ENCODE data around the gene ADGRG2. TPM values are rescaled to one million over a fixed set of nuclear protein-coding genes. Genes with fewer than 3 reads are reported as not detected.

Gene ADGRG2
- under 1 TPM; 0.34 to 0.70 (median 0.51) TPM for total RNA-seq
- 0.59 TPM for polyA plus RNA-seq
- long read RNA-seq, donor 1, partial matches to known transcripts, result 0 of 2 reads
- long read RNA-seq, donor 1, other reads (novel, unspliced or antisense), result 2 of 2 reads
- long read RNA-seq, donor 2, result 0 reads
- long read RNA-seq, donor 3, partial matches to known transcripts, result 1 of 2 reads
- long read RNA-seq, donor 3, other reads (novel, unspliced or antisense), result 1 of 2 reads
- long read RNA-seq, donor 4, result 0 reads

DNA sequence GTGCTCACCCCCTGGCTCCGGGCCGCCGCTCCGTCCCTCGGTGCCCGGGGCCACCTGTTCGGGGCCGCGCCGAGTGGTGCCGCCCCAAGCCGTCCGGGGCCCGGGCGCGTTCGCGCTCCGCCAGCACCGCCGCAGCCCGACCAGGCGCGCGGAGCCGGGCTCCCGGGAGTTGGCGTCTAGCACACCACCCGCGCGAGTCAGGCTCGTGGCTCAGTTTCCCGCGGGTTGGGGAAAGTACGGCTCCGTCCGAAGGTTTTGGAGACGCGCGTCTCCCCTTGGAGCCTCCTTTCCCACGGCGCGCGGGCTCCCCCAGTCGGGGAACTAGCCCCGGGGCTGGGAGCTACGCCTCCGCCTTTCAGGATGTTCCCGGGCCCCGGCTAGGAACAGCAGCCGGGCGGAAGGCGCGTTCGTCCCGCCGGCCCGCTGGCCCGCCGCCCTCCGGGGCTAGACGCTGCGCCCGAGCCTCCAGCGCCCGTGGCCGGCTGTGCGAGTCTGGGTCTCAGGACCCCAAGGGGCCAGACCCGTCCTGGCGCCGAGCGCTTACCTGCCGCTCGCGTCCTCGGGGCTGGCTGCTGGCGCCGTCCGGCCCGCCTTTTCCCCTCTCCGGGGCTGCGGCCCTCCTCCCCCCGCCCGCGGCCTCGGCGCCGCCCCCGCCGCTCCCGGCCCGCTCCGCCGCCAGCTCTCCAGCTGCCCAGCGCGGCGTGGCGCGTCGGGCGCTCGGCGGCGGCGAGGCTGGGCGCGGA, at the start of gene ADGRG2:
TSS of gene ADGRG2 (minus strand) at position 571 of the 743 bp plus-strand sequence. CDS start 53,634 bp downstream, outside the sequence.
- Histone ChIP-seq H3K27ac (ENCODE audit: low read length) (no peak within 1 kb of the TSS), H3K27me3 (ENCODE audit: control insufficient read depth, insufficient read depth) (no peaks in the 10 kb centered on the region), H3K4me1 (ENCODE audit: control insufficient read depth, insufficient read depth, low read length) (no peaks in the 10 kb centered on the region), H3K9me3 (ENCODE audit: control insufficient read depth, low read length) (no peaks in the 10 kb centered on the region), H3K4me3 (ENCODE audit: low read length) (peak within 1 kb of the TSS; percentile 68)
- DNase-seq, result peak; percentile 56 to 80 (median 75)
- WGBS, result under 1% methylated on average over 80 of the region's 107 CpGs
- ATAC-seq, result peak; percentile 83
- intact Hi-C loops (cut with DNase I), result no loop called here

DNA sequence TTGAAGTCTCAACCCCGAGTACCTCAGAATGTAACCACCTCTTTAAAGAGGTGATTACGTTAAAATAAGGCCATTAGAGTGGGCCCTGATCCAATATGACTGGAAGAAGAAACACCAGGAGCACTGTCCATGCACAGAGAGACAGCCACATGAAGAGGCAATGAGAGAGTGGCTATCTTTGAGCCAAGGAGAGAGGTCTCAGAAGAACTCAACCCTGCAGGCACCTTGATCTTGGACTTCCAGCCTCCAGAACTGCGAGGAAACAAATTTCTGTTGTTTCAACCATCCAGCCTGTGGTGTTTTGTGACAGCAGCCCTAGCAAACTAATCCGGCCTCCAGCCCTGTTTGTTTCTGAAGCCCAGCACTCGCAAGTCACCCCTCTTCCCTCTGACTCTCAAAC, 46.3 kb upstream of the ADGRG2 start:
- WGBS, result 86% methylated on average over 5 of the region's 5 CpGs
- DNase-seq (no peak), ATAC-seq (no peak)
- Histone ChIP-seq H3K27ac (ENCODE audit: low read length) (no peak overlapping the region), H3K9me3 (ENCODE audit: control insufficient read depth, low read length) (no peaks in the 10 kb centered on the region), H3K27me3 (ENCODE audit: control insufficient read depth, insufficient read depth) (no peaks in the 10 kb centered on the region), H3K4me3 (ENCODE audit: low read length) (no peak overlapping the region), H3K4me1 (ENCODE audit: control insufficient read depth, insufficient read depth, low read length) (no peaks in the 10 kb centered on the region)
- intact Hi-C loops (cut with DNase I), result no loop called here

- Histone ChIP-seq H3K27me3 (ENCODE audit: control insufficient read depth, insufficient read depth) (no peaks in the 10 kb centered on the region), H3K27ac (ENCODE audit: low read length) (no peak overlapping the region), H3K4me1 (ENCODE audit: control insufficient read depth, insufficient read depth, low read length) (no peaks in the 10 kb centered on the region), H3K4me3 (ENCODE audit: low read length) (no peak overlapping the region), H3K9me3 (ENCODE audit: control insufficient read depth, low read length) (no peaks in the 10 kb centered on the region)
- intact Hi-C loops (cut with DNase I), result no loop called here
- DNase-seq (no peak), ATAC-seq (no peak)
- WGBS, result 72% methylated on average over 8 of the region's 8 CpGs
These were observed 40.6 kb upstream of the ADGRG2 start for GRCh38 chrX:19162851-19163250.

GRCh38 chrX:19156186-19156585, 33.9 kb upstream of the ADGRG2 start:
- ATAC-seq, result peak in 1 of 2 donors; percentile 31
- H3K4me1 ChIP-seq (ENCODE audit: control insufficient read depth, insufficient read depth, low read length), result no peaks in the 10 kb centered on the region
- WGBS, result 42% methylated on average over 4 of the region's 4 CpGs

DNA sequence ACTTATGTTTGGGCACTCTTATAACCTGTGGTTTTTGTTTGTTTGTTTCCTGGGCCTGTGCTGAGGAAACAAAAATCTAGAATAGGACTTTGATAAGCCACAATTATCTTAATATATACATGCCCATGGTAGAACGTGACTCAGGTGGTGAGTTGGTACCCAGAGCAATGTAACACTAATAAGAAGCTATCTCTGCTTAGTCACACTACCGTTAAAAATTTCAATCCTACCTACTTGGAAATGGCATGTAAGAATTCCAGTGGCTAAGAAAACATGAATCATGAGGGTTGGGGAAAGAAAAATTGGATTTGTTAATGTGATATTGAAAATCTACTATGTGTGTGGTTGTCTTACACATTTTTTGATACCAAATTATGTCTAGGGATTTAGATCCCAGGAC, 30.5 kb upstream of the ADGRG2 start:
- no peaks in the 10 kb centered on the region for H3K9me3 ChIP-seq (ENCODE audit: control insufficient read depth, low read length)
- no peak overlapping the region for H3K4me3 ChIP-seq (ENCODE audit: low read length)
- DNase-seq (no peak), ATAC-seq (no peak)
- no peaks in the 10 kb centered on the region for H3K4me1 ChIP-seq (ENCODE audit: control insufficient read depth, insufficient read depth, low read length)
- 81% methylated on average over 2 of the region's 2 CpGs for WGBS
- intact Hi-C loops (cut with DNase I), result no loop called here
- no peaks in the 10 kb centered on the region for H3K27me3 ChIP-seq (ENCODE audit: control insufficient read depth, insufficient read depth)
- H3K27ac ChIP-seq (ENCODE audit: low read length), result no peak overlapping the region

More at GRCh38 chrX:19156186-19156585, 33.9 kb upstream of the ADGRG2 start:
- intact Hi-C loops (cut with DNase I), result no loop called here
- H3K4me3 ChIP-seq (ENCODE audit: low read length), result no peak overlapping the region
- H3K9me3 ChIP-seq (ENCODE audit: control insufficient read depth, low read length), result no peaks in the 10 kb centered on the region
- H3K27me3 ChIP-seq (ENCODE audit: control insufficient read depth, insufficient read depth), result no peaks in the 10 kb centered on the region
- no peak for DNase-seq
- H3K27ac ChIP-seq (ENCODE audit: low read length), result no peak overlapping the region

DNA sequence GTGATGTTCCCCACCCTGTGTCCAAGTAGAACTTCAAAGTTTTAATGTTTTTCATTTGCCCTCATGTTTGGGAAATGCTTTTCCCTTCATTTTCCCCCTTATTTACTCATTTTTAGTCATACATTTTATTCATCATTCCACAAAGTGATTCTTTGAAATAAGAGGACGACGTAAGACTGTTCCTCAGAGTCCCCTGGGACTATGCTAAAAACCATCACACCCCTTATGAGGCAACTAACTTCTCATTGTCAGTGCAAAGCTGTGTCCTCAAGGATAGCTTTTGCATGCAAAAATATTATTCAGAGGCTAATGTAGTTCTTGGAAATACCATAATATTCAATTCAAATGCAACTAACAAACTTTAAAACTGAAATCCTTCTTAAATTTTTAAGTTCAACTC, 14.8 kb upstream of the ADGRG2 start:
- no peak for ATAC-seq
- no peaks in the 10 kb centered on the region for H3K9me3 ChIP-seq (ENCODE audit: control insufficient read depth, low read length)
- no peaks in the 10 kb centered on the region for H3K4me1 ChIP-seq (ENCODE audit: control insufficient read depth, insufficient read depth, low read length)
- H3K4me3 ChIP-seq (ENCODE audit: low read length), result no peak overlapping the region
- DNase-seq, result no peak
- H3K27ac ChIP-seq (ENCODE audit: low read length), result no peak overlapping the region
- 56% methylated on average over 2 of the region's 2 CpGs for WGBS
- intact Hi-C loops (cut with DNase I), result no loop called here
- H3K27me3 ChIP-seq (ENCODE audit: control insufficient read depth, insufficient read depth), result no peaks in the 10 kb centered on the region

- ATAC-seq (no peak), DNase-seq (no peak)
- intact Hi-C loops (cut with DNase I), result no loop called here
- no peaks in the 10 kb centered on the region for H3K4me1 ChIP-seq (ENCODE audit: control insufficient read depth, insufficient read depth, low read length)
- no peaks in the 10 kb centered on the region for H3K9me3 ChIP-seq (ENCODE audit: control insufficient read depth, low read length)
- 75% methylated on average over 5 of the region's 5 CpGs for WGBS
- no peak overlapping the region for H3K27ac ChIP-seq (ENCODE audit: low read length)
- H3K27me3 ChIP-seq (ENCODE audit: control insufficient read depth, insufficient read depth), result no peaks in the 10 kb centered on the region
- H3K4me3 ChIP-seq (ENCODE audit: low read length), result no peak overlapping the region
These were observed 11.5 kb upstream of the ADGRG2 start for GRCh38 chrX:19133784-19134183.

DNA sequence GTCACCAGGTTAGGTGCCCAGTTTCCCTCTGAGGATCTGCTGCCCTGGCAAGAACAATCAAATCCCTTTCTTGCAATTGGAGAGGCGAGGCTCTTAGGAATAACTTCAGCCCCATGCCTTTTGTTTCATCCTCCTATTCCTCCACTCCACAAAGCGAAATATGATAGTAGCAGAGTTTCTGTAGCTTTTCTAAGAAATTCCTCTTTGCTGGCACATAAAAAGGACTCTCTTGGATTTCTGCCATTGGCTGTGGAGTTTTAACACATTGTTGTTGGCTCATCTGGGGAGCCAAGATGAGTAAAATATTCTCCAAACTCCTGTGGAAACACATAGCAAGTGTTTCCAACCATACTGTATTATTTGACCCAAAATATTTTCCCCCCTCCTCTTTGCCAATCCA, 11.0 kb upstream of the ADGRG2 start:
- no peaks in the 10 kb centered on the region for H3K4me1 ChIP-seq (ENCODE audit: control insufficient read depth, insufficient read depth, low read length)
- ATAC-seq, result no peak
- WGBS, result 57% methylated on average over 2 of the region's 2 CpGs

GRCh38 chrX:19130628-19131027, 8.4 kb upstream of the ADGRG2 start:
- H3K4me3 ChIP-seq (ENCODE audit: low read length), result no peak overlapping the region
- no peak for ATAC-seq
- WGBS, result 93% methylated on average over 4 of the region's 4 CpGs

More for the DNA sequence above, 11.0 kb upstream of the ADGRG2 start:
- Histone ChIP-seq H3K4me3 (ENCODE audit: low read length) (no peak overlapping the region), H3K9me3 (ENCODE audit: control insufficient read depth, low read length) (no peaks in the 10 kb centered on the region), H3K27me3 (ENCODE audit: control insufficient read depth, insufficient read depth) (no peaks in the 10 kb centered on the region), H3K27ac (ENCODE audit: low read length) (no peak overlapping the region)
- DNase-seq, result no peak
- intact Hi-C loops (cut with DNase I), result no loop called here

GRCh38 chrX:19129694-19130093, 7.4 kb upstream of the ADGRG2 start:
- Histone ChIP-seq H3K4me3 (ENCODE audit: low read length) (no peak overlapping the region), H3K27ac (ENCODE audit: low read length) (no peak overlapping the region), H3K27me3 (ENCODE audit: control insufficient read depth, insufficient read depth) (no peaks in the 10 kb centered on the region), H3K9me3 (ENCODE audit: control insufficient read depth, low read length) (no peaks in the 10 kb centered on the region), H3K4me1 (ENCODE audit: control insufficient read depth, insufficient read depth, low read length) (no peaks in the 10 kb centered on the region)
- intact Hi-C loops (cut with DNase I), result no loop called here
- 97% methylated on average over 3 of the region's 3 CpGs for WGBS
- ATAC-seq, result no peak
- no peak for DNase-seq

More at GRCh38 chrX:19130628-19131027, 8.4 kb upstream of the ADGRG2 start:
- H3K9me3 ChIP-seq (ENCODE audit: control insufficient read depth, low read length), result no peaks in the 10 kb centered on the region
- DNase-seq, result no peak
- intact Hi-C loops (cut with DNase I), result no loop called here
- H3K27ac ChIP-seq (ENCODE audit: low read length), result no peak overlapping the region
- H3K4me1 ChIP-seq (ENCODE audit: control insufficient read depth, insufficient read depth, low read length), result no peaks in the 10 kb centered on the region
- H3K27me3 ChIP-seq (ENCODE audit: control insufficient read depth, insufficient read depth), result no peaks in the 10 kb centered on the region

GRCh38 chrX:19127649-19128168, 5.4 kb upstream of the ADGRG2 start:
- WGBS, result 23% methylated on average over 5 of the region's 5 CpGs
- Histone ChIP-seq H3K4me1 (ENCODE audit: control insufficient read depth, insufficient read depth, low read length) (no peaks in the 10 kb centered on the region), H3K4me3 (ENCODE audit: low read length) (no peak overlapping the region), H3K27ac (ENCODE audit: low read length) (no peak overlapping the region), H3K9me3 (ENCODE audit: control insufficient read depth, low read length) (no peaks in the 10 kb centered on the region), H3K27me3 (ENCODE audit: control insufficient read depth, insufficient read depth) (no peaks in the 10 kb centered on the region)
- ATAC-seq, result peak; percentile 54 to 86
- DNase-seq, result peak; percentile 51 to 72 (median 52)
- intact Hi-C loops (cut with DNase I), result no loop called here
